H1 (cell line): ENCODE measurements around the gene SBF1. TPM values are rescaled to one million over a fixed set of nuclear protein-coding genes. Genes with fewer than 3 reads are reported as not detected.

Experiments
- CTCF ChIA-PET: fragments of 300-600 bp; sonication (Branson Sonifier 250); formaldehyde crosslinking; loops from one replicate; lab custom pipeline; 2021; ENCODE audit not compliant: partially characterized antibody; lab: Charles Lee
- POLR2A ChIA-PET: fragments of 300-600 bp; sonication (Branson Sonifier 250); formaldehyde crosslinking; loops from one replicate; lab custom pipeline; 2021; ENCODE audit warnings: inconsistent platforms; ENCODE audit not compliant: partially characterized antibody; lab: Charles Lee
- DNase-seq, 2 experiments: peaks; one replicate each; pipeline versions ENCODE4 v3.0.0 to v3.0.0-alpha.2; 2010 to 2022; ENCODE audit warnings: low spot score in 2 of 2, low read depth in 1 of 2, mixed read lengths in 1 of 2
- FAIRE-seq: peaks from 2 replicates; lab custom pipeline; 2011; peaks lifted over from hg19 to GRCh38; lab: Jason Lieb, UNC
- H2AFZ ChIP-seq: 2 replicates; pipeline ENCODE4 v1.8.1; 2012; ENCODE audit warnings: low read length, inconsistent platforms
- H2AK5ac ChIP-seq: 2 replicates; pipeline ENCODE4 v1.6.1; 2013; ENCODE audit warnings: low read depth, low read length
- H2BK120ac ChIP-seq: replicated peaks from 2 replicates; pipeline ENCODE3; 2013; ENCODE audit warnings: low read depth, low read length, inconsistent platforms
- H2BK12ac ChIP-seq: 2 replicates; pipeline ENCODE4 v1.6.1; 2013; ENCODE audit warnings: low read depth, low read length
- H2BK15ac ChIP-seq: 2 replicates; pipeline ENCODE4 v1.6.1; 2013; ENCODE audit warnings: low read length
- H2BK20ac ChIP-seq: 2 replicates; pipeline ENCODE4 v1.6.1; 2013; ENCODE audit warnings: low read length
- H2BK5ac ChIP-seq: 2 replicates; pipeline ENCODE4 v1.6.1; 2013; ENCODE audit warnings: low read depth, low read length
- H3K14ac ChIP-seq: 2 replicates; pipeline ENCODE4 v1.6.1; 2013; ENCODE audit warnings: inconsistent platforms; ENCODE audit not compliant: insufficient read length
- H3K18ac ChIP-seq: 2 replicates; pipeline ENCODE4 v1.6.1; 2013; ENCODE audit warnings: low read length; ENCODE audit errors: extremely low read depth
- H3K23ac ChIP-seq: 2 replicates; pipeline ENCODE4 v1.6.1; 2013; ENCODE audit warnings: inconsistent platforms; ENCODE audit not compliant: insufficient read length
- H3K23me2 ChIP-seq: 2 replicates; pipeline ENCODE4 v1.6.1; 2013; ENCODE audit warnings: low read depth, low read length
- H3K27ac ChIP-seq: 2 replicates; pipeline ENCODE4 v1.6.1; 2011; ENCODE audit warnings: low read depth, low read length, inconsistent platforms
- H3K27me3 ChIP-seq, 4 experiments: replicated peaks in 1 of 4; 1 replicate in 1 of 4; 2 replicates in 3 of 4; pipeline versions ENCODE4 v1.6.1 to v1.8.1; 2011 to 2013; ENCODE audit warnings: low read length in 3 of 4, mild to moderate bottlenecking in 3 of 4, inconsistent platforms in 2 of 4, mixed read lengths in 2 of 4, moderate library complexity in 1 of 4; ENCODE audit not compliant: control insufficient read depth in 3 of 4, insufficient read depth in 3 of 4; ENCODE audit errors: extremely low read depth in 1 of 4
- H3K36me3 ChIP-seq, 4 experiments: 2 replicates each; pipeline versions ENCODE4 v1.6.1 to v1.8.1; 2011 to 2013; ENCODE audit warnings: mild to moderate bottlenecking in 4 of 4, low read length in 3 of 4, moderate library complexity in 2 of 4, control low read depth in 1 of 4, inconsistent platforms in 1 of 4; ENCODE audit not compliant: insufficient read depth in 4 of 4, control insufficient read depth in 2 of 4
- H3K4ac ChIP-seq: replicated peaks from 2 replicates; pipeline ENCODE3; 2013; ENCODE audit warnings: low read length, low read depth, mixed read lengths, inconsistent platforms; ENCODE audit not compliant: insufficient read length
- H3K4me1 ChIP-seq, 4 experiments: replicated peaks in 1 of 4; 1 replicate in 1 of 4; 2 replicates in 3 of 4; pipeline versions ENCODE4 v1.6.1 to v1.8.1; 2011 to 2013; ENCODE audit warnings: low read length in 3 of 4, inconsistent platforms in 2 of 4, mixed read lengths in 1 of 4; ENCODE audit not compliant: insufficient read depth in 4 of 4, control insufficient read depth in 3 of 4
- H3K4me2 ChIP-seq, 2 experiments: 2 replicates each; pipeline versions ENCODE4 v1.6.1 to v1.8.1; 2011 to 2013; ENCODE audit warnings: low read depth in 2 of 2, low read length in 2 of 2, control low read depth in 1 of 2, inconsistent platforms in 1 of 2, mild to moderate bottlenecking in 1 of 2; ENCODE audit not compliant: insufficient read depth in 1 of 2
- H3K4me3 ChIP-seq, 4 experiments: fragments of 200-600, 300-600 bp in 1 of 4; sonication (generic), shearing (Covaris generic), sonication (Bioruptor Twin) in 1 of 4; 2 replicates each; pipeline versions ENCODE4 v1.5.1 to v1.8.1; 2011 to 2016; ENCODE audit warnings: low read length in 4 of 4, low read depth in 3 of 4, control low read depth in 2 of 4, inconsistent platforms in 2 of 4, mild to moderate bottlenecking in 2 of 4, mixed read lengths in 1 of 4, moderate library complexity in 1 of 4; ENCODE audit not compliant: insufficient read depth in 2 of 4; ENCODE audit errors: extremely low read depth in 1 of 4
- H3K56ac ChIP-seq: replicated peaks from 2 replicates; pipeline ENCODE3; 2013; ENCODE audit warnings: low read depth, mild to moderate bottlenecking, mixed read lengths, low read length, inconsistent platforms; ENCODE audit not compliant: insufficient read length
- H3K79me1 ChIP-seq: 2 replicates; pipeline ENCODE4 v1.6.1; 2013; ENCODE audit warnings: low read depth, low read length, control low read depth
- H3K79me2 ChIP-seq, 2 experiments: 2 replicates each; pipeline versions ENCODE4 v1.6.1 to v1.8.1; 2012 to 2013; ENCODE audit warnings: low read length in 2 of 2, mild to moderate bottlenecking in 2 of 2, inconsistent platforms in 1 of 2; ENCODE audit not compliant: insufficient read depth in 2 of 2, control insufficient read depth in 1 of 2
- H3K9ac ChIP-seq, 4 experiments: replicated peaks in 1 of 4; 1 replicate in 1 of 4; 2 replicates in 3 of 4; pipeline versions ENCODE4 v1.6.1 to v1.8.1; 2011 to 2013; ENCODE audit warnings: low read depth in 3 of 4, low read length in 3 of 4, control low read depth in 2 of 4, mild to moderate bottlenecking in 2 of 4, moderate library complexity in 2 of 4, inconsistent platforms in 1 of 4; ENCODE audit errors: extremely low read depth in 1 of 4
- H3K9me3 ChIP-seq, 2 experiments: 2 replicates each; pipeline versions ENCODE4 v1.6.1 to v1.8.1; 2012 to 2013; ENCODE audit warnings: mild to moderate bottlenecking in 2 of 2, moderate library complexity in 2 of 2, control low read depth in 1 of 2, inconsistent platforms in 1 of 2, low read depth in 1 of 2, low read length in 1 of 2, mixed read lengths in 1 of 2; ENCODE audit not compliant: insufficient read depth in 2 of 2
- H4K20me1 ChIP-seq, 2 experiments: replicated peaks in 1 of 2; 2 replicates each; pipeline versions ENCODE3 to v1.8.1; 2011 to 2013; ENCODE audit warnings: inconsistent platforms in 2 of 2, low read length in 2 of 2, mild to moderate bottlenecking in 1 of 2; ENCODE audit not compliant: insufficient read depth in 2 of 2, control insufficient read depth in 1 of 2
- H4K5ac ChIP-seq: 2 replicates; pipeline ENCODE4 v1.6.1; 2013; ENCODE audit warnings: low read length, low read depth, mixed read lengths, inconsistent platforms; ENCODE audit not compliant: insufficient read length
- H4K8ac ChIP-seq: 2 replicates; pipeline ENCODE4 v1.8.0; 2013; ENCODE audit warnings: mild to moderate bottlenecking, moderate library complexity, low read length, inconsistent platforms; ENCODE audit not compliant: insufficient read depth; ENCODE audit errors: extremely low read depth
- H4K91ac ChIP-seq: replicated peaks from 2 replicates; pipeline ENCODE3; 2013; ENCODE audit warnings: low read length, mixed read lengths, inconsistent platforms; ENCODE audit not compliant: insufficient read length
- ASH2L ChIP-seq: fragments of 200-600, 300-600 bp; sonication (generic); IDR thresholded peaks from one replicate; pipeline ENCODE4 v1.7.1; 2017; ENCODE audit warnings: low read length
- FOSL1 ChIP-seq: IDR thresholded peaks from 2 replicates; pipeline ENCODE4 v1.6.1; 2011; ENCODE audit warnings: mild to moderate bottlenecking, low read depth, low read length, moderate library complexity; ENCODE audit not compliant: insufficient read depth
- JUN ChIP-seq: IDR thresholded peaks from 2 replicates; pipeline ENCODE4 v1.6.1; 2011; ENCODE audit warnings: low read depth, mild to moderate bottlenecking, improper control_type of control experiment, low read length
- JUND ChIP-seq: IDR thresholded peaks from 2 replicates; pipeline ENCODE4 v1.6.1; 2011; ENCODE audit warnings: mild to moderate bottlenecking, improper control_type of control experiment, low read length
- KDM1A ChIP-seq: fragments of 200-600, 300-600 bp; sonication (generic); IDR thresholded peaks from 2 replicates; pipeline ENCODE4 v1.7.1; 2016; ENCODE audit warnings: mild to moderate bottlenecking, low read length, borderline replicate concordance
- KDM5A ChIP-seq: fragments of 200-600 bp; IDR thresholded peaks from 2 replicates; pipeline ENCODE4 v1.7.1; 2012; ENCODE audit warnings: mild to moderate bottlenecking, low read length, inconsistent platforms, mixed read lengths
- PHF8 ChIP-seq: fragments of 200-600 bp; sonication (generic); conservative IDR thresholded peaks from 2 replicates; pipeline ENCODE4 v1.7.1; 2012; ENCODE audit warnings: low read depth, mild to moderate bottlenecking, inconsistent platforms, low read length, moderate library complexity
- POLR2AphosphoS5 ChIP-seq: IDR thresholded peaks from 2 replicates; pipeline ENCODE4 v1.6.1; 2011; ENCODE audit warnings: low read depth, low read length
- RAD21 ChIP-seq, 2 experiments: IDR thresholded peaks in 1 of 2; conservative IDR thresholded peaks in 1 of 2; 2 replicates each; pipeline ENCODE4 v1.6.1; 2011; ENCODE audit warnings: low read depth in 2 of 2, low read length in 2 of 2, improper control_type of control experiment in 1 of 2, inconsistent platforms in 1 of 2, mild to moderate bottlenecking in 1 of 2, moderate library complexity in 1 of 2
- RFX5 ChIP-seq: IDR thresholded peaks from 2 replicates; pipeline ENCODE4 v1.6.1; 2011; ENCODE audit warnings: low read depth, low read length, improper control_type of control experiment, borderline replicate concordance
- SIRT6 ChIP-seq: IDR thresholded peaks from one replicate; pipeline ENCODE4 v1.7.1; 2012; ENCODE audit warnings: low read length, inconsistent platforms
- SIX5 ChIP-seq: IDR thresholded peaks from 2 replicates; pipeline ENCODE4 v1.6.1; 2011; ENCODE audit warnings: mild to moderate bottlenecking, low read depth, low read length
- WGBS, 2 experiments: shearing (Covaris generic) in 1 of 2; methylation state at CpG; one replicate each; pipeline versions ENCODE4 v1.1.6 to v1.1.7; 2013 to 2015; ENCODE audit warnings: low lambda C conversion rate in 2 of 2, mixed read lengths in 2 of 2, inconsistent platforms in 1 of 2, low coverage in 1 of 2, missing lambda C conversion rate in 1 of 2; ENCODE audit not compliant: insufficient replicate concordance in 2 of 2, insufficient coverage in 1 of 2, insufficient read length in 1 of 2; ENCODE audit errors: extremely low coverage in 1 of 2, missing lambda C conversion rate in 1 of 2; 5-methylcytosine and 5-hydroxymethylcytosine counted together
- polyA plus RNA-seq, 7 experiments: library from polyadenylated mRNA; depleted of rRNA in 3 of 7; stranded (reverse) in 5 of 7; unstranded in 2 of 7; fragments of >200 nt in 5 of 7; fragments of 200-250 nt in 2 of 7; gene quantifications; 1 replicate in 5 of 7; 2 replicates in 1 of 7; 4 replicates in 1 of 7; pipeline versions ENCODE4 v1.2.1 to v1.2.3, GENCODE V29; 2011 to 2013; ENCODE audit warnings: missing spikeins in 2 of 7, mixed read lengths in 2 of 7
- total RNA-seq: library from RNA; stranded (reverse); fragmentation: NEBNext Ultra II Directional; extraction: Animal tissue kit (Norgen Biotek cat#: 25700); gene quantifications from 2 replicates; pipeline ENCODE4 v1.2.1, GENCODE V29; 2021

The SBF1 gene
- total and polyA plus RNA-seq, 2 of the 8 experiments (the other 6 are each of a cell fraction or from before 2014, with no cell fraction given) = 29.1 to 71.5 TPM

DNA sequence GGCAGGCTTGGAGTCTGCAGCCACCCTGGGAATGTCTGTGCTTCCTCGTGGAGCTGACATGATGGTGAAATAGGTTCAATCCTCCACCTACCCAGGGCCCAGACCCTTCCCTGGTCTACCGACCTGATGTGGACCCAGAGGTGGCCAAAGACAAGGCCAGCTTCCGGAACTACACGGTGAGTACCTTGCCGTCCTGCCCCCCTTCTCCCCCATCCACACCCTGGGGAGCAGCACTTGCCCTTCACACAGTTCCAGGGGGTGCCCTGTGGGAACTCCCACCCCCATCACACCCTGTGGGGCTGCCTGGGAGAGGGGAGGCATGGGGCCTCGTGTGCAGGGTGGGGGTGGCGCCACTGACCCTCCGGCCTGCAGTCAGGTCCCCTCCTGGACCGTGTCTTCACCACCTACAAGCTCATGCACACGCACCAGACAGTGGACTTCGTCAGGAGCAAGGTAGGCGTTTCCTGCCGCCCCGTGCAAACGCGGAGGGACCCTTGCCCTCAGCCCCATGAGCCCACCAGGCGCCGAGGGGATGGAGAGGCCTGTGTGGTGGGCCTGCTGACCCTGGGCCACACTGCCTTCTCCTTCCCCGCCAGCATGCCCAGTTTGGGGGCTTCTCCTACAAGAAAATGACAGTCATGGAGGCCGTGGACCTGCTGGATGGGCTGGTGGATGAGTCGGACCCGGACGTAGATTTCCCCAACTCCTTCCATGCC, 12.6 kb upstream of the SBF1 start:
- Histone ChIP-seq H3K36me3 (0 out of 8 replicates have a peak, but pooled peaks cover 0 to 2% (median 0%) of the 10 kb centered on the region in 4 experiments), H3K79me1 (no peaks in the 10 kb centered on the region)
- no peak for TF ChIP-seq RFX5
- TF ChIP-seq RAD21 (IDR thresholded peaks at IDR 0.05 in 1 of 2, conservative IDR thresholded peaks at IDR 0.05 in 1 of 2; ENCODE audit: low read depth in 2 of 2, low read length in 2 of 2) = no peak
- TF ChIP-seq JUN = no peak
- no peak for TF ChIP-seq KDM5A
- TF ChIP-seq KDM1A = no peak
- no peak for TF ChIP-seq PHF8
- TF ChIP-seq POLR2AphosphoS5 = no peak
- no peak for TF ChIP-seq FOSL1
- no peak for TF ChIP-seq SIRT6
- no peak for TF ChIP-seq SIX5
- no peak for TF ChIP-seq ASH2L
- no peak for TF ChIP-seq JUND

More for the DNA sequence above, 12.6 kb upstream of the SBF1 start:
- no peak for FAIRE-seq
- H3K4me2 ChIP-seq = no peak overlapping the region
- no peak for DNase-seq
- no peak overlapping the region for H4K91ac ChIP-seq
- no peak overlapping the region for H2BK15ac ChIP-seq
- H2AFZ ChIP-seq = no peak overlapping the region
- no peak overlapping the region for H3K56ac ChIP-seq
- H3K18ac ChIP-seq = no peak overlapping the region
- H3K79me2 ChIP-seq = no peaks in the 10 kb centered on the region
- H3K4me3 ChIP-seq = no peak overlapping the region
- no peak overlapping the region for H2AK5ac ChIP-seq
- H3K23me2 ChIP-seq = no peaks in the 10 kb centered on the region
- H3K9ac ChIP-seq = no peak overlapping the region
- H2BK120ac ChIP-seq = no peak overlapping the region
- ChIA-PET CTCF (interaction anchor here (0.7 to 5.6 kb wide), 3 partner anchors 9 to 30 kb away, joined by 3 to 54 read pairs (median 3); no protein-coding TSS in a partner anchor), POLR2A (interaction anchor here (0.9 to 4.8 kb wide), 4 partner anchors 10 to 38 kb away, joined by 3 to 20 read pairs (median 10); partner anchors contain the start of gene SCO2)
- H4K8ac ChIP-seq = peak overlapping the region; percentile 85
- H3K9me3 ChIP-seq = no peaks in the 10 kb centered on the region
- H2BK12ac ChIP-seq = no peak overlapping the region
- peaks cover 0 to 2% (median 0%) of the 10 kb centered on the region in 4 experiments; a peak in 1 of 7 replicates for H3K27me3 ChIP-seq
- no peak overlapping the region for H2BK20ac ChIP-seq
- H3K23ac ChIP-seq = no peak overlapping the region
- H3K4ac ChIP-seq = no peak overlapping the region
- H2BK5ac ChIP-seq = no peak overlapping the region
- no peak overlapping the region for H4K5ac ChIP-seq
- H3K4me1 ChIP-seq = no peaks in the 10 kb centered on the region; a peak in 1 of 7 replicates
- WGBS, 2 experiments = 85% methylated on average over 20 of the region's 23 CpGs; no CpG with 5 or more reads in 1 of the 2 experiments
- no peak overlapping the region for H3K14ac ChIP-seq
- peaks cover 0 to 3% of the 10 kb centered on the region in 2 experiments for H4K20me1 ChIP-seq
- no peak overlapping the region for H3K27ac ChIP-seq
